Activated T-helper 9 cell treated with anti-CD3 and anti-CD28 coated beads, Interleukin-2, amount 50 U/mL, for 16 hours (primary cell): ENCODE data around the gene CHRNB2.

Experiments used
- DNase-seq: peaks from one replicate; pipeline ENCODE4 v3.0.0-alpha.2; 2020; ENCODE audit warnings: low read depth

CHRNB2 gene

GRCh38 chr1:154609398-154610380 is 42.1 kb downstream of the CHRNB2 start:
- peak; percentile 38 for DNase-seq

- no peak for DNase-seq
Observed at GRCh38 chr1:154611150-154611862, 43.7 kb downstream of the CHRNB2 start.

GRCh38 chr1:154614247-154614646 is 46.7 kb downstream of the CHRNB2 start:
- no peak for DNase-seq

GRCh38 chr1:154614901-154615300 is 47.3 kb downstream of the CHRNB2 start:
- DNase-seq = no peak

GRCh38 chr1:154615411-154615810 is 47.8 kb downstream of the CHRNB2 start:
- DNase-seq = no peak

- DNase-seq = no peak
Observed at GRCh38 chr1:154616659-154617345, 49.2 kb downstream of the CHRNB2 start.

- no peak for DNase-seq
Observed at GRCh38 chr1:154619181-154619948, 51.8 kb downstream of the CHRNB2 start.

- DNase-seq = no peak
Observed at GRCh38 chr1:154620751-154621150, 53.2 kb downstream of the CHRNB2 start.

- DNase-seq = no peak
Observed at GRCh38 chr1:154621875-154622274, 54.3 kb downstream of the CHRNB2 start.

GRCh38 chr1:154622503-154623039 is 55.0 kb downstream of the CHRNB2 start:
- no peak for DNase-seq

- no peak for DNase-seq
Observed at GRCh38 chr1:154623358-154623757, 55.8 kb downstream of the CHRNB2 start.

GRCh38 chr1:154624746-154625643 is 57.4 kb downstream of the CHRNB2 start:
- DNase-seq = no peak

- peak; percentile 4 for DNase-seq
Observed at GRCh38 chr1:154626456-154627256, 59.1 kb downstream of the CHRNB2 start.

- peak; percentile 87 for DNase-seq
Observed at GRCh38 chr1:154627257-154628120, 59.9 kb downstream of the CHRNB2 start.

GRCh38 chr1:154628121-154628405 is 60.5 kb downstream of the CHRNB2 start:
- no peak for DNase-seq

- no peak for DNase-seq
Observed at GRCh38 chr1:154629061-154629674, 61.6 kb downstream of the CHRNB2 start.
